MCF 10A (cell line): ENCODE results near the gene SELENOW. TPM values are rescaled to one million over a fixed set of nuclear protein-coding genes. Genes with fewer than 3 reads are reported as not detected.

Experiments
- Bru-seq: library from RNA; stranded (reverse); fragments of 400-500 nt; gene quantifications from one replicate; lab custom pipeline; 2021; lab: Mats Ljungman, UMichigan
- BruChase-seq, 2 experiments: library from RNA; stranded (reverse); fragments of 400-500 nt; gene quantifications; one replicate each; lab custom pipeline; 2021; lab: Mats Ljungman, UMichigan
- BruUV-seq: library from RNA; stranded (reverse); fragments of 400-500 nt; replicated peaks from 2 replicates; lab custom pipeline; 2021; lab: Mats Ljungman, UMichigan
- CTCF ChIA-PET: fragments of 300-600 bp; sonication (Branson Sonifier 250); formaldehyde crosslinking; extraction: SDS; loops from one replicate; lab custom pipeline; 2021; ENCODE audit warnings: antibody characterized with exemption, inconsistent platforms; lab: Yijun Ruan, JAX
- POLR2A ChIA-PET: fragments of 300-600, 350-650 bp; sonication (Branson Sonifier 250); formaldehyde crosslinking; extraction: SDS; loops from one replicate; lab custom pipeline; 2020; ENCODE audit warnings: antibody characterized with exemption, inconsistent platforms; lab: Yijun Ruan, JAX
- DNase-seq: peaks from one replicate; pipeline ENCODE4 v3.0.0-alpha.2; 2018; ENCODE audit not compliant: unreplicated experiment
- H3K27ac Mint-ChIP-seq: one replicate; pipeline ENCODE4 v1.8.0; 2022; ENCODE audit warnings: mild to moderate bottlenecking, low read depth, mixed read lengths; ENCODE audit not compliant: unreplicated experiment
- H3K27me3 Mint-ChIP-seq: one replicate; pipeline ENCODE4 v1.8.0; 2022; ENCODE audit warnings: mixed read lengths; ENCODE audit not compliant: insufficient read depth, unreplicated experiment
- H3K36me3 Mint-ChIP-seq: one replicate; pipeline ENCODE4 v1.8.0; 2022; ENCODE audit warnings: mild to moderate bottlenecking, moderate library complexity, mixed read lengths; ENCODE audit not compliant: insufficient read depth, unreplicated experiment
- H3K4me1 Mint-ChIP-seq: one replicate; pipeline ENCODE4 v1.8.0; 2022; ENCODE audit warnings: mixed read lengths; ENCODE audit not compliant: insufficient read depth, unreplicated experiment
- H3K4me3 Mint-ChIP-seq: one replicate; pipeline ENCODE4 v1.8.0; 2022; ENCODE audit warnings: mild to moderate bottlenecking, moderate library complexity, mixed read lengths; ENCODE audit not compliant: unreplicated experiment
- H3K9me3 Mint-ChIP-seq: one replicate; pipeline ENCODE4 v1.8.0; 2022; ENCODE audit warnings: mixed read lengths; ENCODE audit not compliant: unreplicated experiment
- CTCF ChIP-seq: fragments of 200-600 bp; IDR thresholded peaks from one replicate; pipeline ENCODE4 v1.8.0; 2022; ENCODE audit warnings: antibody characterized with exemption, mild to moderate bottlenecking; ENCODE audit not compliant: unreplicated experiment
- intact Hi-C: fragments of 100-400 bp; cut with micrococcal nuclease; formaldehyde crosslinking; loops from 2 replicates; pipeline ENCODE4 v1.14.1; 2022
- long read RNA-seq: library from polyadenylated mRNA; stranded (forward); transcript quantifications from one replicate; pipeline ENCODE4 v2.0.0, GENCODE V29; 2022
- total RNA-seq: library from RNA; stranded (reverse); gene quantifications from 2 replicates; pipeline ENCODE4 v1.2.3, GENCODE V29; 2022

Gene SELENOW
- total RNA-seq (93.5 and 115 TPM in 2 replicates), Bru-seq, nascent RNA (percentile 63 among the genes with signal in this experiment), BruChase-seq, experiment 1, labeled RNA remaining after a 6-hour chase (percentile 83 among the genes with signal in this experiment), BruChase-seq, experiment 2, labeled RNA remaining after a 2-hour chase (percentile 83 among the genes with signal in this experiment)
- long read RNA-seq, transcript SELENOW-215 (1 exons, 2,503 nt): major isoform, 95 of 172 reads
- long read RNA-seq, transcript SELENOW-212 (6 exons, 888 nt): minor isoform, 73 of 172 reads
- long read RNA-seq, partial matches to known transcripts: 0 of 172 reads
- long read RNA-seq, other reads (novel, unspliced or antisense): 1 of 172 reads

DNA sequence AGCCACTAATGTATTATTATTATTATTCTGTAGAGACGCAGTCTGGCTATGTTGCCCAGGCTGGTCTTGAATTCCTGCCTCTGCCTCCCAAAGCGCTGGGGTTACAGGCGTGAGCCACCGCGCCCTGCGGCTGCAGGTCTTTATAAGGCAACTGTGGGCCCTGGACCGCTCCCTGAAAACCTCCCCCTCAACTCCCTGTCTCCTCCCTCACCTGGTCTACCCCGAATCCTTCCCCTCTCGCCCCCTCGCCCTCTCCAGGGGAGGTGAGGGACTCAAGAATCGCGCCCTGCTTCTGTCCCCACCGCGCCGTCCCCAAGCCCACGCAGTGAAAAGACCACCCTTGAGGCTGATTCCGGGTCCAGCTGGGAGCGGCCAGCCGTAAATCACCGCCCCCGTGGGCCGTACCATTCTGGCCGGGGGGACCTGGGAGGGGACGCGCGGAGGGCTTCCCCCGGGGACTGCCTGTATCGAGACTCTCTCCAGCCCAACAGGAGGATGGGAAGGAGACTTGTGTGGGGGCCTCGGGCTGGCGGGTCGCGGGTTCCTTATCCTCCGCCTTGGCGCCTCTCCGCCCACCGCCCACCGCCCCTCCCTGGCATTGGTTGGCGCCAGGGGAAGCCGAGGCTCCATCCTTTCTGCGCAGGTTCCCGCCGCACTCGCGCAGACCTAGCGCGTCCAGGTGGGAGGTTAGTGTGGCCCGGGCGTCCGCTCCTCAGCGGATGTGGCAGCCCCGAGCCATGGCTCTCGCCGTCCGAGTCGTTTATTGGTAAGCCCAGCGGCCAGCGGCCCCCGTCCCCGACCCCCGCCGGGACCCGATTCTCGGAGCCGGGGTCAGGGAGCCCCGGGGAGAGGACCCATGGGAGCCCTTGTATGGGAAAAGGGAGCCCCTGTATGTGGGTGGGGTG lies at the start of gene SELENOW:
Gene SELENOW, plus strand, starts transcription at position 655 of the 905 bp plus-strand sequence. Its CDS starts 83 bp downstream, at position 738.
- Mint-ChIP-seq H3K27ac (peak within 1 kb of the TSS; percentile 99), H3K9me3 (no peaks in the 10 kb centered on the region), H3K4me1 (peaks cover 23% of the 10 kb centered on the region), H3K4me3 (peak within 1 kb of the TSS; percentile 94), H3K36me3 (peaks cover 33% of the 10 kb centered on the region), H3K27me3 (no peaks in the 10 kb centered on the region)
- intact Hi-C loops: no loop called here
- no peak for TF ChIP-seq CTCF
- peak; percentile 75 for DNase-seq
- no TSS peak for BruUV-seq
- ChIA-PET CTCF (interaction anchor here (0.6 to 1.0 kb wide), 3 partner anchors 9 to 52 kb away, joined by 3 to 5 read pairs (median 3); no protein-coding TSS in a partner anchor), POLR2A (interaction anchor here (0.7 to 1.5 kb wide), 10 partner anchors 10 to 430 kb away, joined by 3 to 4 read pairs (median 3); partner anchors contain the start of gene DHX34)

DNA sequence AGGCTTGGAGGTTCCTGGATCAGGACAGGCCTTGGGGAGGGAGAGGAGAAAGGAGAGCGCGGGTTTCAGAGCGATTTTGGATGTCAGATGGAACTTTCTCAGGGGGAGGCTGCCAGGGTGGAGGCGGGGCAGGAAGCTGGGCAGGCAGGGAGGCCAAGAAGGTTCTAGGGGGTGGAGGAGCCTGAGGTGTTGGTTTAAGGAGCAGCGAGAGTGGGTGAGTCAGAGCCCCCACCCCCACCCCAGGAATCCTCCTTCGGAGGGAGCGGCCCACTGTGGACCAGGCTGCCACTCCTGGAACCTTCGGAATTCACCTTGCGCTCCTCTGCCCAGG lies 49.1 kb upstream of the SELENOW start:
- peak; percentile 98 for DNase-seq
- BruUV-seq: no TSS peak
- Mint-ChIP-seq H3K27me3 (no peaks in the 10 kb centered on the region), H3K9me3 (no peaks in the 10 kb centered on the region), H3K36me3 (peaks cover 83% of the 10 kb centered on the region), H3K4me1 (peaks cover 47% of the 10 kb centered on the region), H3K27ac (peak overlapping the region; percentile 83), H3K4me3 (peak overlapping the region; percentile 76)
- ChIA-PET POLR2A (interaction anchor here (1.0 to 11.9 kb wide), 6 partner anchors 11 to 245 kb away, joined by 3 to 207 read pairs (median 16); partner anchors contain the start of genes EHD2, KPTN, NOP53 and SELENOW), CTCF (interaction anchor here (0.7 kb wide), 1 partner anchor 327 kb away, joined by 4 read pairs; no protein-coding TSS in a partner anchor)
- intact Hi-C loops: loop anchor here (1.0 to 2.0 kb wide), 2 partner anchors 10 to 13 kb away; no protein-coding TSS in a partner anchor
- no peak for TF ChIP-seq CTCF

- H3K9me3 Mint-ChIP-seq: no peaks in the 10 kb centered on the region
- H3K4me1 Mint-ChIP-seq: peaks cover 45% of the 10 kb centered on the region
- peak overlapping the region; percentile 76 for H3K4me3 Mint-ChIP-seq
- CTCF ChIA-PET: interaction anchor here (1.1 kb wide), 1 partner anchor 293 kb away, joined by 3 read pairs; no protein-coding TSS in a partner anchor
- TF ChIP-seq CTCF: no peak
- TSS peak; percentile 77 for BruUV-seq
- peak; percentile 76 for DNase-seq
- H3K27me3 Mint-ChIP-seq: no peaks in the 10 kb centered on the region
- H3K36me3 Mint-ChIP-seq: peaks cover 84% of the 10 kb centered on the region
- intact Hi-C loops: loop anchor here (1.0 to 2.0 kb wide), 2 partner anchors 11 to 13 kb away; no protein-coding TSS in a partner anchor
- POLR2A ChIA-PET: interaction anchor here (1.0 to 11.9 kb wide), 6 partner anchors 12 to 246 kb away, joined by 3 to 207 read pairs (median 16); partner anchors contain the start of genes EHD2, KPTN, NOP53 and SELENOW
- peak overlapping the region; percentile 83 for H3K27ac Mint-ChIP-seq
Measured at GRCh38 chr19:47729799-47730520, 48.5 kb upstream of the SELENOW start.
